Measurements from ENCODE around the gene NXPE1.

Gene NXPE1

DNA sequence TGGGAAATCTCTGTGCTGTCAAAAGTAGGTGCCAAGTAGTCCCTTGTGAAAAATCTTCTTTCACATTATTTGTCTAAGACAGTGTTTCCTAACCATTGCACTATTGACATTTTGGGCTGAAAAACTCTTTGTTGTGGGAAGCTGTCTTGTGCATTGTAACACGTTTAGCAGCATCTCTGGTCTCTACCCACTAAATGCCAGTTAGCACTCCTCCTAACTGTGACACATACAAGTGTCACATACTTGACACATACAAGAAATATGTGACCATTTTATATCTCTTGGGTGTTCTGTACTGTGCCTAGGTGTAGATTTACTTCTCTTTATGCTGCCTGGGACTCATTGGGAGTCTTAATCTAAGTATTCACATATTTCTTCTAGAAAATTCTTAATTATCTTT is 57.8 kb downstream of the NXPE1 start:
- Mint-ChIP-seq H3K4me1 (no peaks in the 10 kb centered on the region), H3K27me3 (ENCODE audit: low read depth) (no peaks in the 10 kb centered on the region), H3K4me3 (no peak overlapping the region), H3K36me3 (ENCODE audit: low read depth) (peaks cover 3% of the 10 kb centered on the region), H3K9me3 (peaks cover 22% of the 10 kb centered on the region), H3K27ac (no peak overlapping the region)
- TF ChIP-seq, protein P1, sequence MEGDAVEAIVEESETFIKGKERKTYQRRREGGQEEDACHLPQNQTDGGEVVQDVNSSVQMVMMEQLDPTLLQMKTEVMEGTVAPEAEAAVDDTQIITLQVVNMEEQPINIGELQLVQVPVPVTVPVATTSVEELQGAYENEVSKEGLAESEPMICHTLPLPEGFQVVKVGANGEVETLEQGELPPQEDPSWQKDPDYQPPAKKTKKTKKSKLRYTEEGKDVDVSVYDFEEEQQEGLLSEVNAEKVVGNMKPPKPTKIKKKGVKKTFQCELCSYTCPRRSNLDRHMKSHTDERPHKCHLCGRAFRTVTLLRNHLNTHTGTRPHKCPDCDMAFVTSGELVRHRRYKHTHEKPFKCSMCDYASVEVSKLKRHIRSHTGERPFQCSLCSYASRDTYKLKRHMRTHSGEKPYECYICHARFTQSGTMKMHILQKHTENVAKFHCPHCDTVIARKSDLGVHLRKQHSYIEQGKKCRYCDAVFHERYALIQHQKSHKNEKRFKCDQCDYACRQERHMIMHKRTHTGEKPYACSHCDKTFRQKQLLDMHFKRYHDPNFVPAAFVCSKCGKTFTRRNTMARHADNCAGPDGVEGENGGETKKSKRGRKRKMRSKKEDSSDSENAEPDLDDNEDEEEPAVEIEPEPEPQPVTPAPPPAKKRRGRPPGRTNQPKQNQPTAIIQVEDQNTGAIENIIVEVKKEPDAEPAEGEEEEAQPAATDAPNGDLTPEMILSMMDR (IDR thresholded peaks at IDR 0.05; ENCODE audit: unreplicated experiment in 3 of 3) = no peak

DNA sequence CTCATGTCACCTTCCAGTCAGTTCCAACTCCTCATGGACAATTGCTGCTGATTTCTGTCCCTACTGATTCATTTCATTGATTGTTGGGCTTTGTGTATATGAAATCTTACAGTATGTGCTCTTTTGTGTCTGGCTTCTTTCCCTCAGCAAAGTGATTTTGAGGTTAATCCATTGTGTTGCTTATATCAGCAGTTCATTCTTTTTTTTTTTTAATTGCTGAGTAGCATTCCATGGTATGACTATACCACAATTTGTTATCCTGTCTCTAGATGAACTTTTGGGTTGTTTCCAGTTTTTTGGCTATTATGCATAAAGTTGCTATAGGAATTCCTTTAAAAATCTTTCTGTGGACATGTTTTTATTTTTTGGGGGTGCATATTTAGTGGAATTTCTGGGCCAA is 59.9 kb downstream of the NXPE1 start:
- no peak overlapping the region for H3K4me3 Mint-ChIP-seq
- H3K4me1 Mint-ChIP-seq = no peaks in the 10 kb centered on the region
- TF ChIP-seq, protein P1 (IDR thresholded peaks at IDR 0.05; ENCODE audit: unreplicated experiment in 3 of 3) = no peak
- no peaks in the 10 kb centered on the region for H3K27me3 Mint-ChIP-seq (ENCODE audit: low read depth)
- H3K36me3 Mint-ChIP-seq (ENCODE audit: low read depth) = no peaks in the 10 kb centered on the region
- peaks cover 4% of the 10 kb centered on the region for H3K9me3 Mint-ChIP-seq
- no peak overlapping the region for H3K27ac Mint-ChIP-seq

DNA sequence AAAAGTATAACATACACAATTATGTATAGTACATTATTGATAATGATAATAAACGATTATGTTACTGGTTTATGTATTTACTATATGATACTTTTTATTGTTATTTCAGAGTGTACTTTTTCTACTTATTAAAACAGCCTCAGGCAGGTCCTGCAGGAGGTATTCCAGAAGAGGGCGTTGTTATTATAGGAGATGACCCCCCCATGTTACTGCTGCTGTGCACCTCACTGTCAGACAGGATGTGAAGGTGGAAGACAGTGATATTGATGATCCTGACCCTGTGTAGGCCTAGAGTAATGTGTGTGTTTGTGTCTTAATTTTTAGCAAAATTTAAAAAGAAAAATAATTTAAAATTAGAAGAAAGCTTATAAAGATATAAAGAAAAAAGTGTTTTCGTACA is 62.8 kb downstream of the NXPE1 start:
- Mint-ChIP-seq H3K4me3 (no peak overlapping the region), H3K27ac (no peak overlapping the region), H3K36me3 (ENCODE audit: low read depth) (peaks cover under 1% of the 10 kb centered on the region), H3K4me1 (no peaks in the 10 kb centered on the region), H3K9me3 (peaks cover 18% of the 10 kb centered on the region), H3K27me3 (ENCODE audit: low read depth) (no peaks in the 10 kb centered on the region)
- TF ChIP-seq, protein P1 (IDR thresholded peaks at IDR 0.05; ENCODE audit: unreplicated experiment in 3 of 3) = no peak

DNA sequence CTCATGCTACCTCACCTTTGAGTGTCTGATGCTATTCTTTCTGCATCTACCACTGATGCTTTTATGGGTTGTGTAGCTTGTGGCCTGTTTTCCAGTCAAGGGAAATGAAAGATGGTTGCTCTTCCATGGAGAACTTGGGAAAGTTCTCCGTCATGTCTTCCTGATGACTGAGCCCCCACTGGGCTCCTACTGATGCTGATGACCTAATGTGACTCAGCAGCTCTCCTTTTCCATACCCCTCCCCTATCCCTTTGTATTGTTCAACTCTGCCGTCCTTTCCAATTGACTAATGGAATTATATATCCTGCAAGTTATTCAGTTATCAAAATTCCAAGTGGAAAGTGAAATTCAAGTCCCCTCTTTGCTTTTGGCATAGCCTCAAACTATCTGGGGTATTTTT is 75.8 kb downstream of the NXPE1 start:
- H3K4me3 Mint-ChIP-seq = no peak overlapping the region
- H3K36me3 Mint-ChIP-seq (ENCODE audit: low read depth) = no peaks in the 10 kb centered on the region
- no peaks in the 10 kb centered on the region for H3K27me3 Mint-ChIP-seq (ENCODE audit: low read depth)
- TF ChIP-seq, protein P1 (IDR thresholded peaks at IDR 0.05; ENCODE audit: unreplicated experiment in 3 of 3) = no peak
- H3K4me1 Mint-ChIP-seq = no peaks in the 10 kb centered on the region
- peaks cover 3% of the 10 kb centered on the region for H3K9me3 Mint-ChIP-seq
- H3K27ac Mint-ChIP-seq = no peak overlapping the region

DNA sequence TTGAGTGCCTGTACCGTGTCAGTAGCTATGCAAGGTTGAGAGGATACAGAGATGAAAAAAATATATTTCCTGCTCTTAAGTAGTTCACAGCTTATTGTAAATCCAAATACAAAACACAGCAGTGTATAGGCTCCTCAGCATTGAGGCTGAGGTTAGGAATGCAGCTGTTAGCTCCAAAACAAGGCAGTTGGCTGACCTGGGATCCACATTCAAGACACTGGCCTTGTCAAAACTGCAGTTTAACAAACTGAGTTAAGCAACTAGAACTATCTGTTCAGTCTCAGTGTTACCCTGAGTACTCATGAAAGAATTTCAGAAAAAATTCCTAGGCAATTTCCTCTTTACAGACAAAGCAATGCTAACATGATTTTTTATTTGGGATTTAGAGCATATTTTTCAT is 77.6 kb downstream of the NXPE1 start:
- TF ChIP-seq, protein P1 (IDR thresholded peaks at IDR 0.05; ENCODE audit: unreplicated experiment in 3 of 3) = no peak
- H3K27ac Mint-ChIP-seq = no peak overlapping the region
- no peaks in the 10 kb centered on the region for H3K9me3 Mint-ChIP-seq
- no peaks in the 10 kb centered on the region for H3K4me1 Mint-ChIP-seq
- H3K27me3 Mint-ChIP-seq (ENCODE audit: low read depth) = no peaks in the 10 kb centered on the region
- no peaks in the 10 kb centered on the region for H3K36me3 Mint-ChIP-seq (ENCODE audit: low read depth)
- H3K4me3 Mint-ChIP-seq = no peak overlapping the region

DNA sequence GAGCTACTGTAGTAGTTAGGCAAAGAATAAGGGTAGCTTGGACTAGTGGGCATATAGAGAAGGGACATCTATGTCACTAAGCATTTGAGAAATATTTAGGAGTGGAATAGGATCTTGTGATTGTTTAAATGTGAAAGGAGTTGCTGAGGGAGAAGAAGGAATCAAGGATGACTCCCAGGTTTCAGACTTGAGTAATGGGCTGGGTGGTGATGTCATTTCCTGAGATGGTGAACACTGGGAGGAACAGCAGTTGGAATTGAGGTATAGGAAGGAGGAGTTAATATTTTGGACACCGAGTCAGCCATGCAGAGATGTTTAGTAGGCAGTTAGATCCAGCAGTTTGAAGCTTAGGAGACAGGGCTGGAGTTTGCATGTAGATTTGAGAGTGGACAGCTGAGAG is 80.3 kb downstream of the NXPE1 start:
- TF ChIP-seq, protein P1 (IDR thresholded peaks at IDR 0.05; ENCODE audit: unreplicated experiment in 3 of 3) = no peak
- H3K27me3 Mint-ChIP-seq (ENCODE audit: low read depth) = no peaks in the 10 kb centered on the region
- no peak overlapping the region for H3K4me3 Mint-ChIP-seq
- H3K27ac Mint-ChIP-seq = no peak overlapping the region
- no peaks in the 10 kb centered on the region for H3K9me3 Mint-ChIP-seq
- no peaks in the 10 kb centered on the region for H3K4me1 Mint-ChIP-seq
- peaks cover 4% of the 10 kb centered on the region for H3K36me3 Mint-ChIP-seq (ENCODE audit: low read depth)
